HS-5 (cell line): Measurements from ENCODE around the gene CENPB.
A peak's percentile ranks its signal among the peaks of the same experiment; 100 is the strongest.

ENCODE experiments used
- DNase-seq: peaks from one replicate; pipeline ENCODE4 v3.0.0-alpha.2; 2012; ENCODE audit warnings: low read depth

Gene CENPB

DNA sequence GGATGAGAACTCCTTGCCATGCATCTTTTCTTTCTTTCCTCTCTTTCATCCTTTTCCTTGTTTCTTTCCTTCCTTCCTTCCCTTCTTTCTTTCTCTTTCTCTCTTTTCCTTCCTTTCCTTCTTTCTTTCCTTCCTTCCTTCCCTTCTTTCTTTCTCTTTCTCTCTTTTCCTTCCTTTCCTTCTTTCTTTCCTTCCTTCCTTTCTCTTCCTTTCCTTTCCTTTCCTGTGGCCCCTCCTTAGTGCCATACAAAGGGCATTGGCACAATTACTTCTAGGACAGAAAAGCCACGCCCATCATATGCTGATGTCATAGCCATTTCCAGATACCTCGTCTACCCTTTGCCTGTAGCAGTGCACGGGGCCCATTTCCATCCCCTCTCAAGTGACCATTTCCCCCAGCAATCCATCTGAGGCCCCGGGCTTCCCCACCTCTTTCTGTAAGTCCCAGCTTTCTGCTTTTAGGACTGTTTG, 2.2 kb upstream of the CENPB start:
- no peak for DNase-seq

DNA sequence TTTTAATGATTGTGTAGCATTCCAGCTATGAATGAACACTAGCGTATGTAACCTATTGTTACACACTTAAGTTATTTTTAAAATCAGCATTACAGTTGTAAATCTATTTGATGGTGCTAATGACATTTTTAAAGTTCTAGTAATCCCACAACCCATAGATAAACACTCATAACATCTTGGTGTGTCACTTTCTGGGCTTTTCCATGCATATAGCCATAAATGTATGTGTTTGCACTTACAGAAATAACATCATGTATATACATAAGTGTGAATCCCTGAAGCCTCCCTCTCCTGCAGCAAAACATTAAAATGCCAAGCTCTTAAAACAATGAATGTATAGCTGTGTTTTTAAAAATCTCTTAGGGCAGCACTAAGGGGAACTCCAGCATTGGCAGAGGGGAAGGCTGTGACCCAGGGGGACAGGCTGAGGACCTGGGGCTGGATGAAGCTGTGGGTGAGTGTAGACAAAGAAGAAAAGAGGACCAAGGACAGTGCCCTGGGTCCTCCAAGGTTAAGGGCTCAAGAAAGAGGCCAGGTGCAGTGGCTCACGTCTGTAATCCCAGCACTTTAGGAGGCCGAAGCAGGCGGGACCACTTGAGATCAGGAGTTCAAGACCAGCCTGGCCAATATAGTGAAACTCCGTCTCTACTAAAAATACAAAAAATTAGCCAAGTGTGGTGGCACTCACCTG, 929 bp upstream of the CENPB start:
- DNase-seq, result no peak

DNA sequence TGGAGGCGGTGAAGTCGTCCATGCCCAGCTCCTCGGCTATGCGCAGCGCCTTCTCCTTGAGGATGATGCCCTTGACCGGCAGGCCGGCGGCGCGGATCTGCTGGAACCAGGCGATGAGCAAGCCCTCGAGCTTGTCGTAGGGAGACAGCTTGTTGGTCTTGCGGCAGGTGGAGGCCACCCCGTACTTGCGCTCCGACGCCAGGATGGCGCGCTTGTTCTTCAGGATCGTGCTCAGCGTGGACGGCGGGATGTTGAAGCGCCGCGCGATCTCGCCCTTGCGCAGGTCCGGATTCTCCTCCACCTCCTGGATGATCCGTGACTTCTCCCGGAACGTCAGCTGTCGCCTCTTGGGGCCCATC, 435 bp downstream of the CENPB start:
- DNase-seq, result no peak

DNA sequence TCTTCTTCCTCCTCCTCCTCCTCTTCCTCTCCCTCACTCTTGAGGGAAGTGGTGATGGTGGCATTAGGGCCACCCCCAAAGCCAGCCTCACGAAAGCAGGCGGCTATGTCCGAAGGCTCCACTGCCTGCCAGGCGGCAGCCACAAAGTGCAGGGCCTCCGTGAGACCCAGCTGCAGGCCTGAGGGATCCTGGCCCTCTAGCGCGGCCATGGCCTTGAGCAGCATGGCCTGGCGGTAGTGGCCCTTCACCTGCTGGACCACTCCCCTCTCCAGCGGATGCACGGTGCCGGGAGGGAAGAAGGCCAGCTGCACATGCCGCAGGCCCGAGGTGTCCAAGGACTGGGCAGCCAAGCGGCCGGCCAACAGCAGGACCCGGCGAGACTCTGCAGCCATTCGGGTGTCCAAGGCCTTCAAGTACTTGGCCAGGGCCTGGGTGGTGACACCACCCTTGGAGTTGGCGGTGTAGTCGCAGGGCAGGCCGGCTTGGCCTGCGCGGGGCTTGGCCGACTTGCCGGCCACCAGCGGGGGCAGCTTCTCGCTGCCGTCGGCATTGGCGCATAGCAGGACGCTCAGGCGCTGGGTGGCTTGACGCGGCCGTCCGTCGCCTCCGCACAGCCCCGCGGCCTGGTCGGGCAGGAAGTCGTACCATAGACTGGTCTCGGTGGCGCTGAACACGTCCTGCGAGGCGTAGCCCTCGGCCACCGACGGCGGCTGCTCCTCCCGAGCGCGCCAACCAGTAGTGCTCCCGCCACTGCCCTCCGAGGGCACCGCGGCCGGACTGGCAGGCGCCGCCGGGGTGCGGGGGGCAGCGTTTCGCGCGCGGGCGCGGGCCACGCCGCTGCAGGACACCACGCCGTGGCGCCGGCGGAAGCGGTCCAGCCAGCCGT, 1.1 kb downstream of the CENPB start:
- no peak for DNase-seq

DNA sequence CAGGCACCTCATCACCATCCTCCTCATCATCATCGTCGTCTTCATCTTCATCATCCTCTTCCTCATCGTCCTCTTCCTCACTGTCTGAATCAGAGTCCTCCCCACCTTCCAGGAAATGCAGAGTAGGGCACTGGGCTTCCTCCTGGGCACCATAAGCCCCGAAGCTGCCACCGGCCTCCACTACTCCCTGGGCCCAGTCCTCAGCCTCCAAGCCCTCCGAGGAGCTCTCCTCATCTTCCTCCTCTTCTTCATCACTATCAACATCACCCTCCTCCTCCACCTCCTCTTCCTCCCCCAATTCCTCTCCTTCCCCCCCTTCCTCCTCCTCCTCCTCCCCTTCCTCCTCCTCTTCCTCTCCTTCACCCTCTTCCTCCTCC, 1.7 kb downstream of the CENPB start:
- no peak for DNase-seq

DNA sequence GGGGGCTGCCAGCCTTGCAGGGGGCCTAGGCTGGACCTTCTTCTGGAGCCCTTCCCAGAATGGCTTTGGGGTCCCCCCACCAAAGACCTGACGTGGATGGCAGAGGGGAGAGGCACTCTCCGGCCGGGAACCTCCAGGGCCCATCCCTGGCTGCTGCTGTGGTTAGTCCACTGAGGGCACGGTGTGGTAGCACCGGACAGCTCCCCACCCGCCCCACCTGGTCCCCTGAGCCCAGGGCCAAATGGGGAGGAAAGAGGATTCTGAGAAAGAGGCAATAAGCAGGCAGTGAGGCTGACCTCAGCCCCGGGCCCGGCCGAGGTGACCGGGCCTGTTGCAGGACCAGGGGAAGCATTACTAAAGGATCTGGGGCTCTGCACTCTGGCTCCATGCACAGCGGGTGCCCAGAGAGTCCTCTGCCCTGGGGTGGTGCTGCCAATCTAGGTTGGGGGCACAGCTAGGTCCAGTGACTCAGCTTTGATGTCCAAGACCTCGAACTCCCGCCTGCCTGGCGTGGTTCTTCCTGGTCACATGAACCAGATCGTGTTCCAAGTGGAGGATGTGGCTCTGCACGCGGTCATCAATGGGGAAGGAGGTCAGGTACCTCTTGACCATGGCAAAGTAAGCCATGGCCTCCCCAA, 2.2 kb downstream of the CENPB start:
- no peak for DNase-seq

DNA sequence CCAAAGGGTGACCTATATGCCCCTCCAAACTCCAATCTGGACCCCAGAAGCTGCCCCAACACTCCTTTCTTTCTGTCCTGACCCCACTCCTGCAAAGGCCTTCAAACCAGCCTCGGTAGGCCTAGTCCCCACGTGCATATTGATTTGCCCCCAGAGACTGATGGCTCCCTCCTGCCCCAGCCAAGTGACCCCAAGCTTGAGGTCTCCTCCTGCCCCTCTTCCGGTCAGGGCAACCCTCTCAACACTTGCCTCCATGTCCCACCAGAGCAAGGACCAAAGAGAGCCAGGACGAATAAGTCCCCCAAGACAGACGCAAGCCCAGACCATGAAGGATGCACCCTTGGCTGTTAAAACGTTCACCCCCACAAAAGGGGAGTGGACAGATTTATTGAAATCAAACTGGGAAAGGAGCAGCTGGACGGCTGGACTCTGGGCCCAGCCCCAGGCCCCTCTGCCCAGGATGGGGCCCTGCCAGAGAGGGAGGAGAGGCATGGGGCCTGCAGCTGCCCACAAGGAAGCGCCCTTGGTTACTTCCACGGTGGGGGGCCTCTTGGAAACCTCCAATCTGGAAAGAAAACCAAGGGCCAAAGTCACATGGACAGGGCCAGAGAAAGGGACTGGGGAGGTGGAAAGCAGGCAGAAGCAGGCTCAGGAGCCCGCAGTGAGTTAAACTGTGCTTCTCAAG, 2.9 kb downstream of the CENPB start:
- no peak for DNase-seq

DNA sequence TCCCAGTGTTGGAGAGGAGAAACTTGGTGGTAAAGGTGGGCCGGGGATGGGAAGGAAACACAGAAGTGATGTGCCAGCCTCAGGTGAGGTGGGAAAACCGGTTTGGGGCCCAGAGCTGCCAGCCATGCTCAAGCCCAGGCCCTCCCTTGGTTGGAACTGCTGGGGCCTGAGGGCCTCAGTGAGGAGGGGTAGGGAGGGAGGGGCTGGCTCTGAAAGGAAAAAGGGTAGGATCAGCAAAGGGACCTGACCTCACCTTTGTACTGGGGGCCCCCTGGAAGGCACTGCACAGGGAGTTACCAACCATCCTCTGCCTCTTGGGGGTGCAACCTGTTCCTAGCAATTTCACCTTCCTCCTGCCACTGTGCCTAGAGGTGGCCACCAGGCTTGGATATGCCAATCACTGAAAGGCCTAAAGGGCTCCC, 3.5 kb downstream of the CENPB start:
- no peak for DNase-seq

DNA sequence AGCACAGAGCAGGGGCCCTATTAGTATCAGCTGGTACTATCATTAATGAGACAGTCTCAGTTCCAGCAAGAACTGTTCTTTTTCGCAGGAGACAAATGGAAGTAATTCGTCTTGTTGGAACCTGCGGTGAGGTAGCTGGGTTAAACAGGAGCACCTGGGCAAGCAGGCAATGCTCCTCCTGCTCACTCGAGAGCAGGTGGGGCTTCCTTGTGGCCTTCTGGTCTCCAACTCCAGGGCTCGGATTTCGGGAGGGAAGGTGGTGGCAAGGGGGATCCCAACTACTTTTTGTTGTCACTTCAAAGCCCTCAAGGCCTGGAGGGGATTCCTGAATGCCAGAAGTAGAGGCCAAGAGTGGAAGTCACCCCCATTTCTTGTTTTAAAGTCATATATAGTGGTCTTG, 3.9 kb downstream of the CENPB start:
- DNase-seq, result no peak

DNA sequence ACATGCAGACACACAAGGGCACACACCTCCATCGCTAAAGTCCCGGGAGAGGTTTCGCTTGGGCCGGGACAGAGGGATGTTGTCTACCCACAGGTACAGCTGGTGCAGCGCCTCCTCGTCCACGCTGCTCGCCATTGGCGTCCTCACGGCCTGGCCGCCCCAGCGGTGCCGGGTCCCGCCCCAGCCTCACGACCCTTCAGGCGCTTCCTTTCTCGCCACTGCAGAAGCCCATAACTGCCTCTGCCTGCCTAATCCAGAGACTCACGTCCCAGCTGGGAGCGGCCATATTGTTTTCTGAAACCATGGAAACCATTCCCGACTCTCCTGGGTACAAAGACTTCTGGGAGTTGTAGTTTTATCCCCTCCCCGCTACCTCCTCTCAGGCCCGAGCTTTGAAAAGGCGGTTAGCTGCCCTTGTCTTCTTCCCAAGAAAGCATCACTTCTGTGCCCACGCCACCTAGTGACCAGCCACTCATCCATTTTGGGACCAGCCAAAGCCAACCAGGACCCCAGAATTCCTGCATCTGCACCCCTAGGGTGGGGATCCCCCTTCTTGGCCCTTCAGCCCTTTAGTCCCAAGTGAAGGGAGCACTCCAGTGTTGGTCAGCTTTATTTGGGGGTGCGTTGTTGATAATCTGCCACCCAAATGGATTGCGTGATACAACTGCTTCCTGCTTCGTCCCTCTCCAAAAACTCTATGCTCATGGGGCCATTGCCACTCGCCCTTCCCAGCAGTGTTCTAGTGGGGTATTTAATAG, 5.2 kb downstream of the CENPB start, which contains the start of gene SPEF1:
Gene SPEF1 (minus strand): TSS at position 296 of the 758 bp plus-strand sequence. CDS start 161 bp downstream, at position 135.
- DNase-seq, result peak; percentile 89

DNA sequence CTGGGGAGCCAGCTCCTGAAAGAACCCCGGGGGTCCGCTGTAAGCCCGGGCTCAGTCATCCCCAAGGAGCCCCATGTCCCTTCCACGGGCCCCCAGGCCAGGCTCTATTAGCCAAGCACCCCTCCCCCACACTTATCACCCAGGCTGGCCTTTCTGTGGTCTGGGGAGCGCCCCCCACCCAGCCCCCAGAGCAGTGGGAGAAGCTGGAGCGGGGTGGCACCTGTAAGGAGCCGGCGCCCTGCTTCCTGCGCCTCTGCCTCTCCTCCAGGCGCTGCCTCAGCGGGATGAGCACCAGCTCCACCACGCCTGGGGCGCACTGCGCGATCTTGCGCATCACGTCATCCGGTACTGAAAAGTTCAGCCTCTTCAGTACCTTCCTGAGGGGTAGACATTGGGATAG, 7.6 kb downstream of the CENPB start:
- no peak for DNase-seq

DNA sequence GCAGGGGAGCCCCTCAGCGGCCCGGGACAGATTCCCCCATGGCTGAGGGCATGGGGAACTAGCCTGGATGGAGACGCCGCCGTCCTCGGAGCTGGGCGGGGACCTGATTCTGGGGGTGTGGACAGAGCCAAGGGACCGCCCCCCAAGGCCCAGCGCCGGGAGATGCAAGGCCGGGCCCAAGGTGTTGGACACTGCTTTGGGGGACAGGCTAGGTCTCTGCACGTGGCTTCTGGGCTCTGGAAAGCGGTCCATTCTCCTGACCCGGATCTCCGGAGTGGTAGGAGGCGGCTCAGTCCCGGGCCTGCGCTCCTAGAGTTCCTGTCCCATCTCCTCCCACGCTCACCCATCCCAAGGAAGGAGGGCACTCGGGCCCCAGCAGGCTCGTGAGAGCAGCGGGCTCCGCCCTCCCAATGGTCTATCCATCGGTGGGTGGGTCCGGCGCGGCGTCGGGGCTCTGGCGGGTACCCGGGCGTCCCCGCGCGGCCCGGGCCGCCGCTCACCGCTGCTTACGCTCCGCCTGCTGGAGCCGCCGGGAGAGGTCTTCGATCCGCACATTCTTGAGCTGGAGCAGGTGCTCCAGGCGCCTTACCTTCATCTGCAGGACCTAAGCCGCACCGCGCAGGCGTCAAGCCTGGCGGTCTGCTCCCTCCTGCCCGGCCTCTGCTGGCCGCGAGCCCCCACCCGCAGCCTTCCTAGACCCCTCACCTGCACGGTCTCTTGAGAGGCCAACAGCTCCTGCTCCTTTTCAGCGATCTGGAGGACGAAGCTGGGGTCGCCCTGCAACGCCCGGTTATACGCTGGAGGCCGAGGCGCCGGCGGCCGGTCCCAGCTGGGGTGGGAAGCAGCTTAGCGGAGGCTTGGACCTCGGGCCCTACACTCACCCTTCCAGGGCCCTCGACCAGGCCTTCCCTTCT, 8.6 kb downstream of the CENPB start:
- DNase-seq, result no peak

DNA sequence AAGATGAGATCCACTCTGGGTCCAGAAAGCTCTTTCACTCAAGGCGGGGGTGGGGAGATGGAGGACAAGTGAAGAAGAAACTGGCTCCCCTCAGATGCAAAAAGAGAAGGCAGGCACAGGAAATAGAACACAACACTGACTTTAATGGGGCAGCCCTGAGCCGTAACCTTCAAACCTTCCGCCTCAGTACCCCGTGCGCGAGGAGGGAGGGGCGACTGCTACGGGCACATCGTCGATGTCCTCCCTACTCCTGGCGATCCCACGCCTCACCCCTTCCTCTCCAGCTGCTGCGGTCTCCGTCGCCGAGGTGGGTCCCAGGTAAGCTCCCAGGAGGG, 9.2 kb downstream of the CENPB start:
- DNase-seq, result no peak

DNA sequence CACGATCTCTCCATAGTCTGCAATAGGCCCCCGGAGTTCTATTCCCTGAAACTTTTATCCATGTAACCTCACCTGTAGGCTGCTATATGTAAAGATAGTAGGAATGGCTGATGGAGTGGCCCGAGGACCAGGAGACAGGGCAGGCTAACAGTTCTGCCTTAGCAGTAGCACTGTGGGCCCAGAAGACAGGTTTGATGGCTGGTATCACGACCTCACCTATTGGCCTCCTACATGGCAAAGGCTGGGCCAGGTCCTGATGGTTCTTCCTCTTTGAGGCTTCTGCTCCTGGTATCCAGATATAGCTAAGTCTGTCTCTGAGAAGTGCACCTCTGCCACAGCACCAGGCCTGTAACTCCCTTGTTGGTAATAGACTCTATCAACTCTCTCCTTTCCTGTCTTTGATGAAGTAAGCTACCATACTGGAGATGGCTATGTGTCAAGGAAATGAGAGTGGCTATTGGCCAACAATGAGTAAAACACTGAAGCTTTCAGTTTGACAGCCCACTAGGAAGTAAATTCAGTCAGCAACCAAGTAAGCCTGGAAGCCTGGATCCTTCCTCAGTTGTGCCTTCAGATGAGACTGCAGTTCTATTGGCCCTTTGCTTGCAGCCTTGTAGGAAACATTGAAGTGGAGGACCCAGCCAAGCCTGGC, 11.0 kb downstream of the CENPB start:
- no peak for DNase-seq

DNA sequence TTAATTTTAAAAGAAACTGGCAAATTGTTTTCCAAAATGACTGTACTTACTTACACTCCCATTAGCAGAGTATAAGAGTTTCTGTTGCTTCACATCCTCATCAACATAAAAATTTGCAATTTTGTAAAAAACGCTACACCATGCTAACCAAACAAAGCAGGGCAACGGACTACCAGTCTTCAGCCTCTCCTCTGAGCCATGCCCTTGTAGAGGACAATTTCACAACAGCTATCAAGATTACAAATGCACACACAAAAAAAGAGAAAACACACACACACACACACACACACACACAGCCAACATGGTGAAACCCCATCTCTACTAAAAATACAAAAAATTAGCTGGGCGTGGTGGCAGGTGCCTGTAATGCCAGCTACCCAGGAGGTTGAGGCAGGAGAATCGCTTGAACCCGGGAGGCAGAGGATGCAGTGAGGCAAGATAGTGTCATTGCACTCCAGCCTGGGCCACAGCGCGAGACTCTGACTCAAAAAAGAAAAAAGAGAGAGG, 14.9 kb downstream of the CENPB start:
- no peak for DNase-seq

DNA sequence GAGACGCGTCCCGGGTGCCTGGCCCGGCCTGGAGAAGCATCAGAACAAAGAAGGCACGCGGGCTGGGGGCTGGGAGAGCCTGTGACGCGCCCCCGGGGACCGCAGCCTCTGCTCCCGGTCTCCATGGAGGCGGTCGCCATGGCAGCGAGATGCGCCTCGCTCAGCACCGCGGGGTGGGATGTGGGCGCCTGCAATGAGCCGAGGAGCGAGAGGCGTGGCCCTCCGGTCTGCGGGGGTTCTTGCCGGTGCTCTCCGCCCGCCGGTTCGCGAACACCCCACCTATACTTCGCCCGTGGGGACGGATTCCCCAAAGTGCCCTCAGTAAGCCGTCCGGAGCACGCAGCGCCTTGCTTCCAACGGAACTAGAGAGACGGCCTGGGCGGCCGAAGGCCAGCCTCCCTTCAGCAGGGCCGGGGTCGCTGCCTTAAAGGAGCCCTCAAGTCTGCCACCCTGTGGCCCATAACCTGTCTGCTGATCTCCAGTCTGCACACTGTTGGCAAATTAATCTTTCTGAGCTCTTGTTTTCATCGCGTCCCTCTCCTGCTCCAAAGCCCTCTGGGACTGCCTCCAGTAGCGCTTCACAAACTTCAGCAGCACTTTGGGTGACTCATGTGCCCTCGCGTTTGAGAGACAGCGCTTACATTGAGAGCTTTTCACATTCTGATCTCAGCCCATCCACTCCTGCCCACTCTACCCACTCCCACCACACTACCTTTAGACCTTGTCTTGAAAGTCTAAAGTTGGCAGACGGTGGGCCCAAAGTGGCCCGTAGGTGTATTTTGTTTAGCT, 18.0 kb downstream of the CENPB start:
- peak; percentile 69 for DNase-seq

DNA sequence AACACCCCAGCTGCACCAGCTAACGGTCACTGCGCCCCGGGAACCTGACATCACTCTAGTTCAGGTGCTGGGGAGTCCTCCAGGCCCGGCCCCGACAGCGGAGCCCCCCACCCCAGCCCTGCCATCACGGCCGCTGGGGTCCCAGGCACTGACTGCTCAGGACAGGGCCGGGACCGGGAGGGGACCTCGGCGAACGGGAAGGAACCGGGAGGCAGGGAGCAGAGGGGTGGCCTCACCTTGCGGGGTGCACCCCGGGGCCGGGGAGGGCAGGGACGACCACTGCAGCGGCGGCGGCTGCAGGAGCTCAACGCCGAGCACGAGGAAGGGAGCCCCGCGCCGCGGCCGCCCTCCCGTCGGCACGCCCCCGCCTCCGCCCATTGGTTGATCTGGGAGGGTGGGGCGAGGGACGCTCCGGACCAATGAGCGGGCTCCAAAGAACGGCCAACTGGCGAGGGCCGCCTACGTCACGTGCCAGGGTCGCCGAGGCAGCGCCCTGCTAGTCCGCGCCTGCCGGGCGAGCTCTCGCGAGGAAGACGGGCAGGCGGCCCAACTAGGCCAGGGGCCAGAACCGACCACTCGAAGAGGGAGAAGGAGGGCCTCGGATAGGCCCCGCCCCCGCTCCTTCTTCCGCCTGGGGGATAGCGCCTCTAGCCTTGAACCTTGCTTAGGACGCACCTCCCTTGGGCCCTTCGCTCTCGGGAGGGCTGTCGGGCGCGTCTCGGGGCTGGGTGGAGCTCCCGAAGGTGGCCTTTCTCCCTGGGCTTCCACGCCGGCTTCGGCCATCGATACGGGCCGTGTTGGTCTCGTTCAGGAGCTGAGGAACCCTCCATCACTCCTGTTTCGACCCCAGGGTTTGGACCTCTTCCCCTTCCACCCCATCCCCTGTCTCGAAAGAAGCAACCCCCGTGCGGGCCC, 18.9 kb downstream of the CENPB start, which contains the start of gene ADISSP:
Gene ADISSP (minus strand): TSS at position 327 of the 915 bp plus-strand sequence. CDS start 7,653 bp downstream, outside the sequence.
- DNase-seq, result peak; percentile 88

DNA sequence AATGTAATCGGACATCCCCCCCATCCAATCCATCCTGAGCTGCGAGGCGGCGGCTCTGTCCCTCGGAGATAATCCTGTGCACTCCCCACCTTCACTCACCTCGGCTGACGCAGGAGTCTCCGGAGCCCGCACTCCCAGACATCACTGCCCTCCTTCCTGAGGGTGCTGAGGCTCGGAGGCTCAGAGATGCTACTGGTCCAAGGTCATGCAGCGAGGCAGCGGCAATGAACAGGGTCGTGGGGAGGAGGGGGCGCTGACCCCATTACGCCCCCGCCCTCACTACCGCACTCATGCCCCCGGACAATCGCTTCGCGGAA, 19.5 kb downstream of the CENPB start:
- DNase-seq, result no peak
